HG02588 (cell line): ENCODE data around the gene SLC16A8.

Source experiments
- ATAC-seq: cut with Tn5 transposase; IDR thresholded peaks from one replicate; pipeline ENCODE4 v1.9.1; 2021; ENCODE audit warnings: mild to moderate bottlenecking, moderate library complexity; ENCODE audit not compliant: unreplicated experiment

Gene SLC16A8

GRCh38 chr22:38032681-38033521 lies 51.1 kb downstream of the SLC16A8 start:
- no peak for ATAC-seq

DNA sequence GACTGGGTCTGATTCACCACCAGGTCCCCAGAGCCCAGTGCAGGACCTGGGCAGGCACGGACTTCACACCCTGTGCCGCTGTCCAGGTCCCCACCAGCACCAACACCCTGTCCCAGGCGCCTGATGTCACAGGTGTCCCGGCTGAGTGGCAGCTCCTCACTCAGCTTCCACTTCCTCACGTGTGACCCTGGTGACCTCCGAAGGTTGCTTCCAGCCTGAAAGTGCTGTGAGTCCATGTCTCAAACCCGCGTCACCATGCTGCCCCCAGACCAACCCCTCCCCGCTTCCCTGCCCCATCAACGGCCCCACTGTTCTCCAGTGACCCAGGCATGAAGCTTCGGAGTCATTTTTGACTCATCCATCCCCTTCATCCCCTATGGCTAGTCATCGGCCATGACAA lies 52.5 kb downstream of the SLC16A8 start:
- no peak for ATAC-seq

- no peak for ATAC-seq
These were observed 53.5 kb downstream of the SLC16A8 start for GRCh38 chr22:38030311-38031133.

DNA sequence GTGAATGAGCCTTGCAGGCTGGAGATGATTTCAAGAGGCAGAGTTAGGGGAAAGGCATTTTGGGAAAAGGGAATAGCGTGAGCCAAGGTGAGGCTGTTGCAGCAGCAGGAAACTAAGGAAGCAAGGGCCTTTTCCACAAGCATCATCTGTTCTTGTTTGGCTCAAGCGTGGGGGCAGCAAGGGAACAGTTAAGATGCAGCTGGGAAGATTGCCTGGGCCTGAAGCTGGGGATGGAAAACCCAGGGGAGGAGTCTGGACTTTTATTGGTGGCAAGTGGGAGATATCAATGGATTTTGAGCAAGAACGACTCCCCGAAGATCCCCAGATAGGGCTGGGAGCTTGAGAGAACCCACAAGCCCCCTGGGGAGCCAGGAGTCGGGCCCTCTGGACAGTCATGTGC lies 54.1 kb downstream of the SLC16A8 start:
- no peak for ATAC-seq

GRCh38 chr22:38029370-38029769 lies 54.6 kb downstream of the SLC16A8 start:
- ATAC-seq: no peak

GRCh38 chr22:38028344-38029130 lies 55.4 kb downstream of the SLC16A8 start:
- ATAC-seq: no peak
